HG02943 (cell line): ENCODE results near the gene MTARC1.

Source experiments
- ATAC-seq: cut with Tn5 transposase; IDR thresholded peaks from one replicate; pipeline ENCODE4 v1.9.1; 2021; ENCODE audit warnings: mild to moderate bottlenecking, low read depth, moderate library complexity; ENCODE audit not compliant: unreplicated experiment

MTARC1 gene

DNA sequence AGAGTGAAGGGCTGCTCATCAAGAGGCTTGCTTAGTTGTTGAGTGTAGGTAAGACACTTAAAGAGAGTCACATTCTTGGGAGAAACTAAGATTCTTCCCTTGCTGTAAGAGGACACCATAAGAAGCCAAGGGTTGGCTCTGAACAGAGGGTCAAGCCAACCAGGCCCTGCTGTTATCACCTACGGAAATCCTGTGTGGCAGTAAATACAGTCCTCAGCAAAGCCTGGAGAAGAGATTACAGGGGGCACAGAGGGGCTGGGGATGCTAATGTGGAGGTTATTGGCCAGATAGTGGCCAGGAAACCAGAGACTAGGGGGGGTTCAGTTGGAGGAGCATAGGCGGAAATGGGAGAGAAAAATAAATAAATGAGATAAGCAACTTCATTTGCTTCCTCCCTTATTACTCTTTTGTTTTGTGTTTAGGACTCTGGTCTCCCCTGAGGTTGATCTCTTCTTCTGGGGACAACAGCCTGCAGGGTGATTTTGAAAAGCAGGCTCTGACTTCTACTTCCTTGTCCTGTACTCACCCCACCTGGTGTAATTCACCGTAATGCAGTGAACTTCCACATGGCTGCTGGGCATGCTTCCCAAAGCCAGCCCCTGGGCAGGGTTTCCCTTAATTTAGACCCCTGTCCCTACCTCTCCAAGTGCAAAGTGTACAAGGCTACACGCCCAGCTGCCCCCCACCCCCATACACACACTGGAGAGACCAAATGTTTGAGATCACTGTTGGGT is 40.9 kb downstream of the MTARC1 start:
- no peak for ATAC-seq

DNA sequence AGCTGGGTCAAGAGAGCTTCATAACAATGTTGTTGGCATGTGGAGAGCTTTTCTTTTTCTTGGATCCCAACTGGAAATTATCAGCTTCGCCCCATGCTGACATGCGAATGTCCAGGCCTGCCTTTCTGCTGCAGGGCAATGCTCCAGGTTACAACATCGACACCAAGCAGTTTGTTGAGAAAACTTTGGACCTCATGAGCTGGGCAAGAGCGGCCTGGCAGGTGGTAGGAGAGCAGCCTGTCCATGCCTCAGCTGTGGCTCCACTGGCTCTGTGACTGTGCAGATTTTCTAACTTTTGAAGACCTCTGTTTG is 41.4 kb downstream of the MTARC1 start:
- ATAC-seq = no peak

DNA sequence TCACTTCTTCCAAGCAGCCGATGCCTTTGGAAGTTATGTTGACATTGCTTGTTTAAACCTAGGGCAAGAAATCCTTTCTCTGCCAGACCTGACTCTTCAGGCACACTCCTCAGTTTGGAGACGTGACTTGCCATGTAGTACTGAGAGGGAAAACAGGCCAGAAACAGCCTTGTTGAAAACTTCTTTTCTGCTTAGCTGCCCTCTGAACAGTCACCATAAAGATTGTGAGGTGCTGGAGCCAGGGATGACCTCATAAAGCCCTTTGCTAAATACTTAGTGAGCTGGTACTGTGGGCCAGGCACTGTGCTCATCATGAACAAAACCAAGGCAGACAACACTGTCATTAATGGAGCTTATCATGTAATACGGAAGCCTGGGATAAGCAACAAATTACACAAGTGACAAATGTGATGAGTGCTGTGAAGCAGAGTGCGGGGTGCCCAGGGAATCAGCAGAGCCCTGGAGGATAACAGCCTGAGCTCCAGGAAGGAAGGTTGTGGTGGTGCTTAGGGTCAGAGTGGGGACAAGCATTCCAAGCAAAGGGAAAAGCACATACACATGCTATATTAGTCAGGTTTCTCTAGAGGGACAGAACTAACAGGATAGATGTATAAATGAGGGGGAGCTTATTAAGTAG is 42.4 kb downstream of the MTARC1 start:
- ATAC-seq = no peak

DNA sequence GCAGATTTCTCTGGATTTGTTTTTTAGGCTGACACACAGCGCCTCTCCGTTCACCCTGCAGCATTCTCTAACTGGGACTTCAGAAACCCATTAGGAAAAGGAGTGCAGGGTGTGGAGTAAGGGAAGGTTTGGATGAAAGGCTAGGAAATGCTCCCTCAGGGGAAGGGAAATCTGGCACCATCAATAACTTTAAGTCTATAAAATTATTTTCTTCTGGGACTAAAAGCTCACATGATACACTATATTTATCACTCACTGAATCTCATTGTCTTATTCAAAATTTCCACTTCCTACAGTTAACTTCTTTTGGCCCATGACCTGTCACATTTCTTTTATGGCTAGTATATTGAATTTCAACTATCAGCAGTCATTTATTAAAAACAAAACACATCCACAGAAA is 46.7 kb downstream of the MTARC1 start:
- ATAC-seq = no peak

DNA sequence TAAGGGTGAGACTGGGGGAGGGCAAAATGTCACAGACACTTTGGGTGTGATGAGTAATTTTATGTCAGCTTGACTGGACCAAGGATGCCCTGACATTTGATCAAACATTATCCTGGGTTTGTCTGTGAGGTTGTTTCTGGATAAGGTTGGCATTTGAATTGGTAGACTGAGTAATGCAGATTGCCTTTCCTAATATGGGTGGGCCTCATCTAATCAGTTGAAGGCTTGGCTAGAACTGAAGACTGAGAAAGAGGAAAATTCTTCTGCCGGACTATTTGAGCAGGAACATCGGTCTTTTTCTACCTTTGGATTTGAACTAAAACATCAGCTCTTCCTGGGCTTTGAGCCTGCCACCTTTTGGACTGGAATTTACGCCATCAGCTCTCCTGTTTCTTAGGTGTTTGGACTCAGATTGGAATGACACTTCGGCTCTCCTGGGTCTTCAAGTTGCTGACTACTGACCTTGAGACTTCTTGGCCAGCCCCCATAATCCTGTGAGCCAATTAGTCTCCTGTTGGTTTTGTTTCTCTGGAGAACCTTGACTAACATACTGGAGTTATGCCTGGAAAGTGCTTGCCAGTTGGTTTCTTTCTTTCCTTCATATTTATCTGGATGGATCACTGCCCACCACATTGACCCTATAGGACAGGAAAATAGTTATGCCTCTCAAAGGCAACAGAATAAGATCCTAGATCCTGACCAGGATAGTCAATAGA is 47.6 kb downstream of the MTARC1 start:
- ATAC-seq = no peak
